ENCODE measurements around the gene TMEM170B. TPM values are rescaled to one million over a fixed set of nuclear protein-coding genes. Genes with fewer than 3 reads are reported as not detected.

Gene TMEM170B
- total and polyA plus RNA-seq, 9 of the 15 experiments (the other 6 are each of a cell fraction or from before 2014, with no cell fraction given), result 0.03 to 0.11 (median 0.07) TPM

DNA sequence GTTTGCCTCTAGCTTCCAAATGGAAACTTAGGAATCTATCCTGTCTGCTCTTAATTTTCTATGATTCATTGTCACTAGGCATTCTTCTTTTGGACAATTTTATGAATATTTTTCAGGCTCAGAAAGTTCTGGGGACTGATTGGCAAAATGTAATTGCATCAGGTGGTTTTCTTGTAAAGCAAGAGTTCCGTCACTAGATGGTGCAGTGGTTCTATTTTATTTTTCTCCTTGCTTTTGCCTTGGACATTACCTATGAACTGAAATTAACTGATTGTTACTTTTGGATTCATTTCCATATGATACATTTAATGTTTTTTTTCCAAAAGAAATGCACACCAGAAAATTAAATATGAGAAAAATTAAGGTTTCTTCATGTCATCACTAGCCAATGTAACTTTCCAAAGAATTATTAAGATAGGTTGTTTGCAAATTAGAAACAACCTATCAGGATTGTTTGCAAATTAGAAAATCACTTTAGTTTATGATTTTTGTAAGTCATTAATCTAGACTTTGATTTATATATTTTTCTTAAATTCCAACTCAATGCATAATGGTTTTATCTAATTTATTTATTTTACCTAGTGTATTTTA lies 48.0 kb downstream of the TMEM170B start (continued):
- TF ChIP-seq, protein P1, sequence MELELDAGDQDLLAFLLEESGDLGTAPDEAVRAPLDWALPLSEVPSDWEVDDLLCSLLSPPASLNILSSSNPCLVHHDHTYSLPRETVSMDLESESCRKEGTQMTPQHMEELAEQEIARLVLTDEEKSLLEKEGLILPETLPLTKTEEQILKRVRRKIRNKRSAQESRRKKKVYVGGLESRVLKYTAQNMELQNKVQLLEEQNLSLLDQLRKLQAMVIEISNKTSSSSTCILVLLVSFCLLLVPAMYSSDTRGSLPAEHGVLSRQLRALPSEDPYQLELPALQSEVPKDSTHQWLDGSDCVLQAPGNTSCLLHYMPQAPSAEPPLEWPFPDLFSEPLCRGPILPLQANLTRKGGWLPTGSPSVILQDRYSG (tag; conservative IDR thresholded peaks at IDR 0.05; ENCODE audit: low read depth), result no peak
- TF ChIP-seq CHD2 (IDR thresholded peaks at IDR 0.05; ENCODE audit: low read depth, low read length) (no peak), ZNF445 (CRISPR knock-in tag; IDR thresholded peaks at IDR 0.05; ENCODE audit: low read depth) (no peak), NCOA2 (IDR thresholded peaks at IDR 0.05; ENCODE audit: partially characterized antibody in 2 of 2) (no peak), TEAD1 (CRISPR knock-in tag; IDR thresholded peaks at IDR 0.05) (no peak), MCM3 (IDR thresholded peaks at IDR 0.05) (no peak), SNRNP70 (optimal IDR thresholded peaks at IDR 0.05; ENCODE audit: low read depth, low read length) (no peak), DACH1 (IDR thresholded peaks at IDR 0.05; ENCODE audit: partially characterized antibody) (no peak)
- TF ChIP-seq, protein P2, sequence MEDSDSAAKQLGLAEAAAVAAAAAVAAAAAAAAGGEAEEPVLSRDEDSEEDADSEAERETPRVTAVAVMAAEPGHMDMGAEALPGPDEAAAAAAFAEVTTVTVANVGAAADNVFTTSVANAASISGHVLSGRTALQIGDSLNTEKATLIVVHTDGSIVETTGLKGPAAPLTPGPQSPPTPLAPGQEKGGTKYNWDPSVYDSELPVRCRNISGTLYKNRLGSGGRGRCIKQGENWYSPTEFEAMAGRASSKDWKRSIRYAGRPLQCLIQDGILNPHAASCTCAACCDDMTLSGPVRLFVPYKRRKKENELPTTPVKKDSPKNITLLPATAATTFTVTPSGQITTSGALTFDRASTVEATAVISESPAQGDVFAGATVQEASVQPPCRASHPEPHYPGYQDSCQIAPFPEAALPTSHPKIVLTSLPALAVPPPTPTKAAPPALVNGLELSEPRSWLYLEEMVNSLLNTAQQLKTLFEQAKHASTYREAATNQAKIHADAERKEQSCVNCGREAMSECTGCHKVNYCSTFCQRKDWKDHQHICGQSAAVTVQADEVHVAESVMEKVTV (CRISPR knock-in tag; IDR thresholded peaks at IDR 0.05), result peak; percentile 74

All from K562 (cell line).